ENCODE measurements around the gene OSM. TPM values are rescaled to one million over a fixed set of nuclear protein-coding genes. Genes with fewer than 3 reads are reported as not detected.

OSM gene
- total RNA-seq, 4 donors from 2014 or later: 0.82 to 7.3 (median 1.0) TPM

DNA sequence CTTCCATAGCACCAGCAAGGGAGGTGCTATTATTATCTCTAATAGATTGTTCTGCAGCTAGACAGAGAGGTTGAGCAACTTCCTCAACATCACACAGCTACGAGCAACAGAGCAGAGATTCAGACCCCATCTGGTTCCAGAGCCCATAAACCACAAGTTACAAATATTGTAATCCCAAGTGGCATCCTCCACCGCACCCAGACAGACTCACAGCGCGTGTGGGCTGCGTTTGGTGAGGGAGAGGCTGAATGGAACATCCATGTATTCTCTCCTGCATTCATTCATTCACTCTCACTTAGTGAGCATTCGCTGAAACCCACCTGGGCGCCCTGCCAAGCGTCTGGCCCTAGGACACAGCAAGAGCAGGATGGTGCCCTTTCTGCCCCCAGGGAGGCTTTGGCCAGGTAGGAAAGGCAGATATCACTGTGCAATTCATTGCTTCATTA is 53.6 kb downstream of the OSM start:
- TF ChIP-seq, protein P1, sequence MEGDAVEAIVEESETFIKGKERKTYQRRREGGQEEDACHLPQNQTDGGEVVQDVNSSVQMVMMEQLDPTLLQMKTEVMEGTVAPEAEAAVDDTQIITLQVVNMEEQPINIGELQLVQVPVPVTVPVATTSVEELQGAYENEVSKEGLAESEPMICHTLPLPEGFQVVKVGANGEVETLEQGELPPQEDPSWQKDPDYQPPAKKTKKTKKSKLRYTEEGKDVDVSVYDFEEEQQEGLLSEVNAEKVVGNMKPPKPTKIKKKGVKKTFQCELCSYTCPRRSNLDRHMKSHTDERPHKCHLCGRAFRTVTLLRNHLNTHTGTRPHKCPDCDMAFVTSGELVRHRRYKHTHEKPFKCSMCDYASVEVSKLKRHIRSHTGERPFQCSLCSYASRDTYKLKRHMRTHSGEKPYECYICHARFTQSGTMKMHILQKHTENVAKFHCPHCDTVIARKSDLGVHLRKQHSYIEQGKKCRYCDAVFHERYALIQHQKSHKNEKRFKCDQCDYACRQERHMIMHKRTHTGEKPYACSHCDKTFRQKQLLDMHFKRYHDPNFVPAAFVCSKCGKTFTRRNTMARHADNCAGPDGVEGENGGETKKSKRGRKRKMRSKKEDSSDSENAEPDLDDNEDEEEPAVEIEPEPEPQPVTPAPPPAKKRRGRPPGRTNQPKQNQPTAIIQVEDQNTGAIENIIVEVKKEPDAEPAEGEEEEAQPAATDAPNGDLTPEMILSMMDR (IDR thresholded peaks at IDR 0.05; ENCODE audit: low read depth): no peak

Other genes with a start within 250 kb of the OSM start
- not detected for gene HORMAD2, start 186.4 kb downstream of the OSM start, total RNA-seq
- under 1 TPM in 2 of 4 donors, not detected in 2; 0.82 to 0.88 TPM for gene LIF, start 20.1 kb downstream of the OSM start, total RNA-seq
- gene CASTOR1, start 22.7 kb upstream of the OSM start, total RNA-seq: 10 to 100 TPM in 2 of 4 donors, 1 to 10 TPM in 2; 8.5 to 26.9 (median 12.8) TPM
- 10 to 100 TPM; 13.9 to 43.1 (median 22.9) TPM for gene TBC1D10A, start 60.1 kb upstream of the OSM start, total RNA-seq
- 10 to 100 TPM; 51.8 to 81.0 (median 67.4) TPM for gene SF3A1, start 90.0 kb upstream of the OSM start, total RNA-seq
- 1 to 10 TPM; 1.0 to 4.7 (median 2.5) TPM for gene CCDC157, start 90.2 kb upstream of the OSM start, total RNA-seq
- 10 to 100 TPM in 1 of 4 donors, 1 to 10 TPM in 3; 2.1 to 13.8 (median 9.0) TPM for gene RNF215, start 120.6 kb upstream of the OSM start, total RNA-seq
- gene SEC14L2, start 130.2 kb upstream of the OSM start, total RNA-seq: 1 to 10 TPM in 3 of 4 donors, under 1 TPM in 1; 0.38 to 4.4 (median 3.0) TPM
- 10 to 100 TPM in 1 of 4 donors, 1 to 10 TPM in 3; 5.1 to 15.3 (median 8.1) TPM for gene MTFP1, start 158.9 kb upstream of the OSM start, total RNA-seq
- not detected for gene SEC14L3, start 205.2 kb upstream of the OSM start, total RNA-seq
- gene SEC14L4, start 238.8 kb upstream of the OSM start, total RNA-seq: not detected

All from subcutaneous adipose tissue (tissue), 4 donors.